PFSK-1 (cell line): Measurements from ENCODE around the gene ANKRD27.

Source experiments
- POLR2AphosphoS5 ChIP-seq: IDR thresholded peaks from 2 replicates; pipeline ENCODE4 v1.6.1; 2012; ENCODE audit warnings: low read depth, mild to moderate bottlenecking, control low read depth, low read length, moderate library complexity
- TAF1 ChIP-seq: IDR thresholded peaks from 2 replicates; pipeline ENCODE4 v1.6.1; 2012; ENCODE audit warnings: low read length, control low read depth, borderline replicate concordance; ENCODE audit not compliant: insufficient read depth
- TF ChIP-seq, protein P1 (sequence below), 2 experiments: IDR thresholded peaks; 2 replicates each; pipeline versions ENCODE4 v1.6.1 to v1.8.0; 2011 to 2012; ENCODE audit warnings: low read depth in 2 of 2, low read length in 2 of 2, control low read depth in 1 of 2, inconsistent platforms in 1 of 2, mild to moderate bottlenecking in 1 of 2, moderate library complexity in 1 of 2; ENCODE audit not compliant: insufficient read depth in 1 of 2

DNA sequence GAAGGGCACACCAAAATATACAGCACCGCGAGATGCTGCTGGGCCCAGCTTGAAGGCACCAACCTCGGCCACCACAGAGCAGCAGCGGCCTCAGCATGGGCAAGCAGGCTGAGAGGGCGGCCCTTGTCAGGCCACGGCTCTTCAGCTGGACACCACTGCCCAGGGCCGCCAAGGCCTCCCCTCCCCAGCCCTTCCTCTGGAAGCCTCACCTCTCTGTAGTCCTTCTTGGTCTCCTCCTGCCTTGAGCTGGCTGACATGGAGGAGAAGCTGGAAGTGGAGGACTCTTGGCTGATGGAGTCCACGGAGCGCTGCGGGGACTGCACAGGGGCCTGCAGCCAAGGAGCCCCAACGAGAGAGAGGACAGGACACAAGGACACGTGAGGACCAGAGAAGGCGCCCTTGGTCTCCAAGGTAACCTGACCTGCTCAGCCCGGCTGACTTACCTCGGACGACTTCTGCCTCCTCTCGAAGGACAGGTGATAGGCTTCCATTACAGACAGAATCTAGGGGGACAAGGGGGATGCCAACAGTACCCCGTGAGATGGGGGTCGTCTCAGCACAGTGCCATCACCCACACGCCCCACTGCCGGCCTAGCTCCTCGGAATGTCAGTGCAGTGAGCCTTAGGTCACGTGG is 55.8 kb downstream of the ANKRD27 start:
- no peak for TF ChIP-seq POLR2AphosphoS5
- TF ChIP-seq, protein P1, sequence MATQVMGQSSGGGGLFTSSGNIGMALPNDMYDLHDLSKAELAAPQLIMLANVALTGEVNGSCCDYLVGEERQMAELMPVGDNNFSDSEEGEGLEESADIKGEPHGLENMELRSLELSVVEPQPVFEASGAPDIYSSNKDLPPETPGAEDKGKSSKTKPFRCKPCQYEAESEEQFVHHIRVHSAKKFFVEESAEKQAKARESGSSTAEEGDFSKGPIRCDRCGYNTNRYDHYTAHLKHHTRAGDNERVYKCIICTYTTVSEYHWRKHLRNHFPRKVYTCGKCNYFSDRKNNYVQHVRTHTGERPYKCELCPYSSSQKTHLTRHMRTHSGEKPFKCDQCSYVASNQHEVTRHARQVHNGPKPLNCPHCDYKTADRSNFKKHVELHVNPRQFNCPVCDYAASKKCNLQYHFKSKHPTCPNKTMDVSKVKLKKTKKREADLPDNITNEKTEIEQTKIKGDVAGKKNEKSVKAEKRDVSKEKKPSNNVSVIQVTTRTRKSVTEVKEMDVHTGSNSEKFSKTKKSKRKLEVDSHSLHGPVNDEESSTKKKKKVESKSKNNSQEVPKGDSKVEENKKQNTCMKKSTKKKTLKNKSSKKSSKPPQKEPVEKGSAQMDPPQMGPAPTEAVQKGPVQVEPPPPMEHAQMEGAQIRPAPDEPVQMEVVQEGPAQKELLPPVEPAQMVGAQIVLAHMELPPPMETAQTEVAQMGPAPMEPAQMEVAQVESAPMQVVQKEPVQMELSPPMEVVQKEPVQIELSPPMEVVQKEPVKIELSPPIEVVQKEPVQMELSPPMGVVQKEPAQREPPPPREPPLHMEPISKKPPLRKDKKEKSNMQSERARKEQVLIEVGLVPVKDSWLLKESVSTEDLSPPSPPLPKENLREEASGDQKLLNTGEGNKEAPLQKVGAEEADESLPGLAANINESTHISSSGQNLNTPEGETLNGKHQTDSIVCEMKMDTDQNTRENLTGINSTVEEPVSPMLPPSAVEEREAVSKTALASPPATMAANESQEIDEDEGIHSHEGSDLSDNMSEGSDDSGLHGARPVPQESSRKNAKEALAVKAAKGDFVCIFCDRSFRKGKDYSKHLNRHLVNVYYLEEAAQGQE (IDR thresholded peaks at IDR 0.05; ENCODE audit: insufficient read depth in 1 of 2, low read depth in 2 of 2, low read length in 2 of 2) = no peak
- TF ChIP-seq TAF1 = no peak
